ENCODE results near the gene ASAP2. TPM values are rescaled to one million over a fixed set of nuclear protein-coding genes. Genes with fewer than 3 reads are reported as not detected.

ASAP2 gene
- total and polyA plus RNA-seq, 9 of the 15 experiments (the other 6 are each of a cell fraction or from before 2014, with no cell fraction given): 0.06 to 4.3 (median 3.1) TPM

GRCh38 chr2:9158786-9159779 is 47.5 kb upstream of the ASAP2 start (continued):
- TF ChIP-seq CHD7 (IDR thresholded peaks at IDR 0.05; ENCODE audit: low read depth, low read length): peak; percentile 83
